Measurements from ENCODE around the gene RPS19. TPM values are rescaled to one million over a fixed set of nuclear protein-coding genes. Genes with fewer than 3 reads are reported as not detected.

RPS19 gene
- total and polyA plus RNA-seq, 10 of the 15 experiments (the other 5 are each of a cell fraction or from before 2014, with no cell fraction given) = 2,615 to 5,578 (median 4,127) TPM

- no peaks in the 10 kb centered on the region for H3K9me3 ChIP-seq (replicated peaks; ENCODE audit: control insufficient read depth, insufficient read depth, low read length)
- intact Hi-C loops (cut with micrococcal nuclease; ENCODE audit: unreplicated experiment) = no loop called here
- no peaks in the 10 kb centered on the region for H4K20me1 ChIP-seq (ENCODE audit: control insufficient read depth, insufficient read depth)
- ChIA-PET RAD21 (ENCODE audit: unreplicated experiment) (no interaction called here), SMC1A (ENCODE audit: uncharacterized antibody, unreplicated experiment) (no interaction called here), POLR2A (interaction anchor here (0.6 kb wide), 1 partner anchor 16 kb away, joined by 3 read pairs; no protein-coding TSS in a partner anchor), CTCF (no interaction called here)
- H3K36me3 ChIP-seq (ENCODE audit: control insufficient read depth in 2 of 2, insufficient read depth in 2 of 2, low read length in 1 of 2) = peaks cover 11 to 28% of the 10 kb centered on the region in 2 experiments; a peak in 3 of 4 replicates
- WGBS (ENCODE audit: insufficient coverage, insufficient replicate concordance, low lambda C conversion rate, missing lambda C conversion rate) = 73% methylated on average over 14 of the region's 14 CpGs
- H3K79me2 ChIP-seq (ENCODE audit: control insufficient read depth, insufficient read depth, low read length) = no peaks in the 10 kb centered on the region; the same call in 1 of the 2 replicates
- no peak overlapping the region for H3K27ac ChIP-seq (ENCODE audit: control insufficient read depth, insufficient read depth)
- no peak for TF ChIP-seq IKZF2 (IDR thresholded peaks at IDR 0.05)
- TF ChIP-seq CHD4 (IDR thresholded peaks at IDR 0.05) = no peak
- TF ChIP-seq SPI1 (IDR thresholded peaks at IDR 0.05; ENCODE audit: borderline replicate concordance, insufficient read depth, low read depth, low read length) = peak; percentile 54; the same call in 1 of the 2 replicates
- TF ChIP-seq CEBPB (IDR thresholded peaks at IDR 0.05; ENCODE audit: borderline replicate concordance in 1 of 2, low read depth in 2 of 2, low read length in 2 of 2) = no peak
- BruUV-seq (replicated peaks) = no TSS peak
- no peak overlapping the region for H3K4me2 ChIP-seq (ENCODE audit: control insufficient read depth, insufficient read depth)
- ATAC-seq = peak; percentile 61
- in situ Hi-C loops (cut with MboI) = no loop called here
- no peaks in the 10 kb centered on the region for H3K27me3 ChIP-seq (replicated peaks in 1 of 2; ENCODE audit: control insufficient read depth in 2 of 2, insufficient read depth in 2 of 2, low read length in 1 of 2)
- H3K4me1 ChIP-seq (ENCODE audit: control insufficient read depth, insufficient read depth, low read length) = no peaks in the 10 kb centered on the region
- no peak overlapping the region for H3K9ac ChIP-seq (ENCODE audit: control insufficient read depth, insufficient read depth, low read length)
- no peak for DNase-seq (ENCODE audit: low read depth, low spot score)
- H2AFZ ChIP-seq (ENCODE audit: control insufficient read depth, low read depth, low read length) = no peak overlapping the region
- no peak overlapping the region for H3K4me3 ChIP-seq
- no peak for FAIRE-seq
Measured at GRCh38 chr19:41894350-41894749, 34.3 kb downstream of the RPS19 start.

- ATAC-seq = peak; percentile 70
Measured at GRCh38 chr19:41895745-41896580, 35.9 kb downstream of the RPS19 start.

More at GRCh38 chr19:41895745-41896580, 35.9 kb downstream of the RPS19 start:
- CTCF ChIA-PET = interaction anchor here (0.6 kb wide), 2 partner anchors 21 to 231 kb away, joined by 3 to 4 read pairs; no protein-coding TSS in a partner anchor
- WGBS (ENCODE audit: insufficient coverage, insufficient replicate concordance, low lambda C conversion rate, missing lambda C conversion rate) = 58% methylated on average over 16 of the region's 19 CpGs
- H3K27ac ChIP-seq (ENCODE audit: control insufficient read depth, insufficient read depth) = no peak overlapping the region
- no peak for DNase-seq (ENCODE audit: low read depth, low spot score)
- SMC1A ChIA-PET (ENCODE audit: uncharacterized antibody, unreplicated experiment) = no interaction called here
- H3K9me3 ChIP-seq (replicated peaks; ENCODE audit: control insufficient read depth, insufficient read depth, low read length) = no peaks in the 10 kb centered on the region
- in situ Hi-C loops (cut with MboI) = no loop called here
- BruUV-seq (replicated peaks) = no TSS peak
- no peak overlapping the region for H2AFZ ChIP-seq (ENCODE audit: control insufficient read depth, low read depth, low read length)
- peak in 2 of 3 experiments; percentile 23 to 37; a peak in 2 of 6 replicates for TF ChIP-seq CTCF (IDR thresholded peaks at IDR 0.05 in 2 of 3, conservative IDR thresholded peaks at IDR 0.05 in 1 of 3; ENCODE audit: control insufficient read depth in 2 of 3, extremely low read depth in 1 of 3, insufficient read depth in 1 of 3, low read depth in 3 of 3, low read length in 3 of 3)
- TF ChIP-seq ZNF384 (IDR thresholded peaks at IDR 0.05; ENCODE audit: borderline replicate concordance, low read depth, low read length) = no peak
- TF ChIP-seq SMAD1 (IDR thresholded peaks at IDR 0.05; ENCODE audit: low read depth, partially characterized antibody) = no peak
- no peaks in the 10 kb centered on the region for H3K4me1 ChIP-seq (ENCODE audit: control insufficient read depth, insufficient read depth, low read length)
- peaks cover 12 to 26% of the 10 kb centered on the region in 2 experiments; a peak in 3 of 4 replicates for H3K36me3 ChIP-seq (ENCODE audit: control insufficient read depth in 2 of 2, insufficient read depth in 2 of 2, low read length in 1 of 2)
- H3K4me2 ChIP-seq (ENCODE audit: control insufficient read depth, insufficient read depth) = no peak overlapping the region
- POLR2A ChIA-PET = no interaction called here
- no peaks in the 10 kb centered on the region for H3K79me2 ChIP-seq (ENCODE audit: control insufficient read depth, insufficient read depth, low read length)
- no peak overlapping the region for H3K9ac ChIP-seq (ENCODE audit: control insufficient read depth, insufficient read depth, low read length)
- intact Hi-C loops (cut with micrococcal nuclease; ENCODE audit: unreplicated experiment) = no loop called here
- no peak for FAIRE-seq
- no peak overlapping the region for H3K4me3 ChIP-seq
- no peaks in the 10 kb centered on the region for H4K20me1 ChIP-seq (ENCODE audit: control insufficient read depth, insufficient read depth)
- no peaks in the 10 kb centered on the region for H3K27me3 ChIP-seq (replicated peaks in 1 of 2; ENCODE audit: control insufficient read depth in 2 of 2, insufficient read depth in 2 of 2, low read length in 1 of 2)
- RAD21 ChIA-PET (ENCODE audit: unreplicated experiment) = no interaction called here

All from GM12878 (cell line).